ENCODE data around the gene PSMA2. TPM values are rescaled to one million over a fixed set of nuclear protein-coding genes. Genes with fewer than 3 reads are reported as not detected.
A peak's percentile ranks its signal among the peaks of the same experiment; 100 is the strongest.

PSMA2 gene
- total and polyA plus RNA-seq, 4 experiments from 2014 or later: 35.6 to 353 (median 144) TPM

GRCh38 chr7:42939457-42940240 lies 7.7 kb upstream of the PSMA2 start:
- Mint-ChIP-seq H3K27ac (peak overlapping the region; percentile 1 to 90 (median 48)), H3K9me3 (no peaks in the 10 kb centered on the region), H3K27me3 (no peaks in the 10 kb centered on the region), H3K4me1 (peaks cover 15 to 24% (median 17%) of the 10 kb centered on the region in 4 donors), H3K36me3 (peaks cover 20 to 44% of the 10 kb centered on the region in 2 donors), H3K4me3 (peak overlapping the region in 3 of 8 donors; percentile 2 to 59 (median 39))
- no peaks in the 10 kb centered on the region for H3K4me1 ChIP-seq (ENCODE audit: insufficient read depth, low read length)
- CTCF ChIA-PET (ENCODE audit: partially characterized antibody): interaction anchor here (1.3 to 3.8 kb wide), 6 partner anchors 14 to 899 kb away, joined by 3 to 19 read pairs (median 6); no protein-coding TSS in a partner anchor
- intact Hi-C loops (cut with micrococcal nuclease): loop anchor here (2.0 kb wide), 1 partner anchor 321 kb away; no protein-coding TSS in a partner anchor
- POLR2A ChIA-PET (ENCODE audit: partially characterized antibody): interaction anchor here (0.6 kb wide), 1 partner anchor 1142 kb away, joined by 3 read pairs; no protein-coding TSS in a partner anchor
- no peak for DNase-seq
- peaks cover 26% of the 10 kb centered on the region for H3K36me3 ChIP-seq (ENCODE audit: insufficient read depth, low read length)
- H3K27ac ChIP-seq (ENCODE audit: low read depth, low read length): no peak overlapping the region
- H3K27me3 ChIP-seq (ENCODE audit: insufficient read depth, low read length): no peaks in the 10 kb centered on the region
- H3K4me3 ChIP-seq (ENCODE audit: low read length in 2 of 2): no peak overlapping the region
- no peaks in the 10 kb centered on the region for H3K9me3 ChIP-seq (ENCODE audit: control insufficient read depth in 1 of 2, low read length in 2 of 2)

DNA sequence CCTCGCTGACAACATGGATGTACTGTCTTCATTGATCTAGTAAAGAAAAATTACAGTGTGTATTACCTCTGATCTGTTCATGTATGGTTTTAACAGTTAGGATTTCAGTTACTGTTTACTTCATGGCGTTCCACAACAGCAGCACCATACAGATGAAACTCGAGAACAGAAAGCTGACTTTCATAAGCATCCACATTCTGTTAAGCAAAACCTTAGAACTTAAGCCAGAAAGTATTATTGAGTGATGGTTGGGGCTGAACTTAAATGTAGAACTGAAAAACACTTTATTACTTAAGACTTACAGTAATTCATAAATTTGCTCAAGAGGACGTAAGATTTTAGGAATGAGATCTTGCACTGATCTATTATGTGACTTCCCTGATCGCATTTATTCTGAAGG lies 3.9 kb upstream of the PSMA2 start:
- Histone ChIP-seq H3K9me3 (ENCODE audit: control insufficient read depth in 1 of 2, low read length in 2 of 2) (no peaks in the 10 kb centered on the region), H3K4me1 (ENCODE audit: insufficient read depth, low read length) (peaks cover 18% of the 10 kb centered on the region), H3K27me3 (ENCODE audit: insufficient read depth, low read length) (no peaks in the 10 kb centered on the region), H3K27ac (ENCODE audit: low read depth, low read length) (no peak overlapping the region), H3K36me3 (ENCODE audit: insufficient read depth, low read length) (peaks cover 26% of the 10 kb centered on the region), H3K4me3 (ENCODE audit: low read length in 2 of 2) (no peak overlapping the region)
- H3K4me3 Mint-ChIP-seq: peak overlapping the region in 1 of 8 donors; percentile 3
- no peaks in the 10 kb centered on the region for H3K27me3 Mint-ChIP-seq
- peaks cover 30 to 57% (median 39%) of the 10 kb centered on the region in 4 donors for H3K4me1 Mint-ChIP-seq
- ChIA-PET POLR2A (ENCODE audit: partially characterized antibody) (interaction anchor here (6.2 kb wide), 1 partner anchor 24 kb away, joined by 70 read pairs; the partner anchor contains the start of gene C7orf25), CTCF (ENCODE audit: partially characterized antibody) (interaction anchor here (0.8 to 1.7 kb wide), 3 partner anchors 23 to 902 kb away, joined by 3 to 6 read pairs (median 3); no protein-coding TSS in a partner anchor)
- H3K27ac Mint-ChIP-seq: peak overlapping the region in 2 of 7 donors; percentile 6 to 23
- H3K36me3 Mint-ChIP-seq: peaks cover 20 to 63% of the 10 kb centered on the region in 2 donors
- no peak for DNase-seq
- intact Hi-C loops (cut with micrococcal nuclease): no loop called here
- H3K9me3 Mint-ChIP-seq: no peaks in the 10 kb centered on the region

DNA sequence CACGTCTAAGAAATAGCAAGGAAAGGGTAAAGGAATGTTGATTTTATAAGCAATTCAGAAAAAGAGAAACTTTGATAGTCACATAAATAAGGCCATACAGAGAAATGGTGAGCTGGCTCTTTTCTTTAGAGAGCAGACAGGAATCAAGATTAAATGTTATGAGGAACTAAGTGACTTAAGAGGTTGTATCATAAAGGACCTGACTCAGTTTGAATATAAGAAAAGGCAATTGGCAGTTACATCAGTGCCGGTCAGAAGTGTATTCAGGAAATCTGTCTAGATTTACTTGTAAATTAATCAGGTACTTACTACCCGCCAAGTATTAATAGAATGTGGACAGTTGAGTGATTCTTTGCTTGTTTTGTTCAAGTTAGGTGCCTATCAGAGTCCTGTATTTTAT lies 2.3 kb upstream of the PSMA2 start:
- Mint-ChIP-seq H3K27ac (peak overlapping the region in 5 of 7 donors; percentile 37 to 79 (median 52)), H3K4me1 (peaks cover 34 to 63% (median 42%) of the 10 kb centered on the region in 4 donors), H3K27me3 (no peaks in the 10 kb centered on the region), H3K4me3 (peak overlapping the region in 6 of 8 donors; percentile 13 to 100 (median 46)), H3K36me3 (peaks cover 16 to 55% of the 10 kb centered on the region in 2 donors), H3K9me3 (no peaks in the 10 kb centered on the region)
- no peaks in the 10 kb centered on the region for H3K9me3 ChIP-seq (ENCODE audit: control insufficient read depth in 1 of 2, low read length in 2 of 2)
- H3K27me3 ChIP-seq (ENCODE audit: insufficient read depth, low read length): no peaks in the 10 kb centered on the region
- ChIA-PET CTCF (ENCODE audit: partially characterized antibody) (interaction anchor here (1.4 to 1.7 kb wide), 2 partner anchors 648 to 904 kb away, joined by 4 to 6 read pairs; partner anchors contain the start of gene STK17A), POLR2A (ENCODE audit: partially characterized antibody) (interaction anchor here (6.2 kb wide), 1 partner anchor 22 kb away, joined by 70 read pairs; the partner anchor contains the start of gene C7orf25)
- intact Hi-C loops (cut with micrococcal nuclease): loop anchor here (5.0 kb wide), 1 partner anchor 793 kb away; the partner anchor contains the start of gene COA1
- no peak for DNase-seq
- no peak overlapping the region for H3K27ac ChIP-seq (ENCODE audit: low read depth, low read length)
- H3K4me1 ChIP-seq (ENCODE audit: insufficient read depth, low read length): peaks cover 34% of the 10 kb centered on the region
- peaks cover 26% of the 10 kb centered on the region for H3K36me3 ChIP-seq (ENCODE audit: insufficient read depth, low read length)
- H3K4me3 ChIP-seq (ENCODE audit: low read length in 2 of 2): no peak overlapping the region

DNA sequence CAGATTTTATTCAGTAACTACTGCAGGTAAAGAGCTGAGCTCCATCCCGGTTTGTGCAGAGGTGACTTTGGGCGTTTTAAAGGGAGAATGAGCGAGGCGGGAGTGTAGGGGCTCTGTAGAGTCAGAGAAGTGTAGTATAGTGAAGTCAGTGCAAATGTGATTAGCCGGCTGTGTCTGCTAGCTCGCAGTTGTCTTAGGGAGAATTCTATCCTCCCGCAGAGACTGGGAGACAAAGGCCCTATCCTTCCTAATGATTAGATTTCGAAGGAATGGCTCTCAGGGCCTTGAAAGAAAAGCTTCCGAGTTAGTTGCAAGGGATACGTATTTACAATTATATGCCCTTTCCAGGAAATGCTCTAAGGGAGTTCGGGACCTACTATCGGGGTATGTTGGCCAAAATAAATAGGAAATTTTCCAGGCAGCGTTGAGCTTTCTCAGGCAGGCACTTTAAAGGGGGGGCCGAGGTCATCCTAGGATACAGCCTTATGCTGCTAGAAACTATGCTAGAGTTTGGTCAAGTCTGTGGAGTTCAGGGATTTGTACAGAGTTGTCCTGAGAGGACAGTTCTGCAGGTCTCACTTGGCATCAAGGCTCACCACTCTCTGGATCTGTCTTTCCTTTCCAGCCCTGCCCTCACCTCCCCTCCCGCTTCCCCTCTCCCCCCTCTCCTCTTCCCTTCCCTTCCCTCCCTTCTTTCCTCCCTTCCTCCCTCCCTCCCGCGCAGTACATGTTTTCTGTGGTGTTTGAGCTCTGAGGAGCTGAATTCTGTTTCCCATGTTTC lies 1.0 kb upstream of the PSMA2 start:
- Histone ChIP-seq H3K9me3 (ENCODE audit: control insufficient read depth in 1 of 2, low read length in 2 of 2) (no peaks in the 10 kb centered on the region), H3K27me3 (ENCODE audit: insufficient read depth, low read length) (no peaks in the 10 kb centered on the region), H3K4me3 (ENCODE audit: low read length in 2 of 2) (peak overlapping the region; percentile 80 to 93), H3K4me1 (ENCODE audit: insufficient read depth, low read length) (peaks cover 47% of the 10 kb centered on the region), H3K36me3 (ENCODE audit: insufficient read depth, low read length) (peaks cover 22% of the 10 kb centered on the region), H3K27ac (ENCODE audit: low read depth, low read length) (peak overlapping the region; percentile 94)
- Mint-ChIP-seq H3K27ac (peak overlapping the region; percentile 90 to 100 (median 99)), H3K27me3 (no peaks in the 10 kb centered on the region), H3K4me3 (peak overlapping the region; percentile 93 to 100 (median 99)), H3K4me1 (peaks cover 44 to 76% (median 53%) of the 10 kb centered on the region in 4 donors), H3K36me3 (peaks cover 12 to 46% of the 10 kb centered on the region in 2 donors), H3K9me3 (no peaks in the 10 kb centered on the region)
- POLR2A ChIA-PET (ENCODE audit: partially characterized antibody): interaction anchor here (1.3 to 6.2 kb wide), 8 partner anchors 8 to 904 kb away, joined by 5 to 70 read pairs (median 6); partner anchors contain the start of genes C7orf25, COA1 and STK17A
- CTCF ChIA-PET (ENCODE audit: partially characterized antibody): interaction anchor here (1.0 to 5.7 kb wide), 5 partner anchors 9 to 906 kb away, joined by 3 to 59 read pairs (median 5); partner anchors contain the start of gene STK17A
- no peak for DNase-seq
- intact Hi-C loops (cut with micrococcal nuclease): loop anchor here (1.0 to 5.0 kb wide), 5 partner anchors 21 to 906 kb away; partner anchors contain the start of genes C7orf25, COA1 and STK17A

GRCh38 chr7:42931447-42931833 lies 534 bp downstream of the PSMA2 start:
- Histone ChIP-seq H3K9me3 (ENCODE audit: control insufficient read depth in 1 of 2, low read length in 2 of 2) (no peaks in the 10 kb centered on the region), H3K4me1 (ENCODE audit: insufficient read depth, low read length) (peaks cover 50% of the 10 kb centered on the region), H3K36me3 (ENCODE audit: insufficient read depth, low read length) (peaks cover 15% of the 10 kb centered on the region), H3K4me3 (ENCODE audit: low read length in 2 of 2) (peak overlapping the region; percentile 93 to 96), H3K27ac (ENCODE audit: low read depth, low read length) (peak overlapping the region; percentile 94), H3K27me3 (ENCODE audit: insufficient read depth, low read length) (no peaks in the 10 kb centered on the region)
- Mint-ChIP-seq H3K4me3 (peak overlapping the region; percentile 93 to 100 (median 99)), H3K27me3 (no peaks in the 10 kb centered on the region), H3K4me1 (peaks cover 44 to 91% (median 58%) of the 10 kb centered on the region in 4 donors), H3K9me3 (no peaks in the 10 kb centered on the region), H3K27ac (peak overlapping the region; percentile 90 to 100 (median 99)), H3K36me3 (peaks cover 7 to 41% of the 10 kb centered on the region in 2 donors)
- POLR2A ChIA-PET (ENCODE audit: partially characterized antibody): interaction anchor here (0.7 to 6.2 kb wide), 12 partner anchors 9 to 938 kb away, joined by 3 to 70 read pairs (median 6); partner anchors contain the start of genes C7orf25, COA1, MRPS24 and STK17A
- DNase-seq: peak in 1 of 5 donors; percentile 54
- intact Hi-C loops (cut with micrococcal nuclease): loop anchor here (5.0 kb wide), 1 partner anchor 796 kb away; the partner anchor contains the start of gene COA1
- CTCF ChIA-PET (ENCODE audit: partially characterized antibody): interaction anchor here (0.9 to 5.7 kb wide), 6 partner anchors 11 to 908 kb away, joined by 3 to 59 read pairs (median 4); partner anchors contain the start of gene STK17A

DNA sequence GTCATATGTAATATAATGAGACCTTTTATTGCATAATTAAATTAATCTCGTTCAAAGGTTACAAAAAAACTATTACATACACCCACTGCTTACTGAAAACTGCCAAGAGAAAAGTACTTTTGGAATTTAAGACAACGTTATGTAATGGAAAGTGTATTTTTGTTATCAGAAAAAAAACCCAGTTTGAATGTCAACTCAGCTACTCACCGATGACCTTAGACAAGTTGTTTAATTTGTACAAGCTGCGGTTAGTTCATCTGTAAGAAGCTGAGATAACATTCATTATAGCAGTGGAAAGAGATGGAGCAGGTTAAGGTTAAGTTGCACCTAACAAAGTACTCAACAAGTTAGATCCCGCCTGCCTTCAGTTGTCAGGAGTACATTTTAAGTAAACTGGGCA lies 1.1 kb downstream of the PSMA2 start:
- peak overlapping the region; percentile 93 to 100 (median 99) for H3K4me3 Mint-ChIP-seq
- Histone ChIP-seq H3K4me1 (ENCODE audit: insufficient read depth, low read length) (peaks cover 50% of the 10 kb centered on the region), H3K36me3 (ENCODE audit: insufficient read depth, low read length) (peaks cover 11% of the 10 kb centered on the region), H3K9me3 (ENCODE audit: control insufficient read depth in 1 of 2, low read length in 2 of 2) (no peaks in the 10 kb centered on the region), H3K4me3 (ENCODE audit: low read length in 2 of 2) (peak overlapping the region; percentile 93 to 96), H3K27ac (ENCODE audit: low read depth, low read length) (peak overlapping the region; percentile 94), H3K27me3 (ENCODE audit: insufficient read depth, low read length) (no peaks in the 10 kb centered on the region)
- DNase-seq: no peak
- H3K9me3 Mint-ChIP-seq: no peaks in the 10 kb centered on the region
- peaks cover 4 to 39% of the 10 kb centered on the region in 2 donors for H3K36me3 Mint-ChIP-seq
- intact Hi-C loops (cut with micrococcal nuclease): loop anchor here (5.0 kb wide), 1 partner anchor 796 kb away; the partner anchor contains the start of gene COA1
- H3K27me3 Mint-ChIP-seq: no peaks in the 10 kb centered on the region
- ChIA-PET CTCF (ENCODE audit: partially characterized antibody) (interaction anchor here (2.4 to 5.7 kb wide), 3 partner anchors 11 to 652 kb away, joined by 11 to 59 read pairs (median 12); partner anchors contain the start of genes C7orf25 and STK17A), POLR2A (ENCODE audit: partially characterized antibody) (interaction anchor here (1.5 to 6.2 kb wide), 5 partner anchors 9 to 43 kb away, joined by 3 to 70 read pairs (median 13); partner anchors contain the start of gene C7orf25)
- peaks cover 44 to 90% (median 56%) of the 10 kb centered on the region in 4 donors for H3K4me1 Mint-ChIP-seq
- peak overlapping the region; percentile 90 to 100 (median 99) for H3K27ac Mint-ChIP-seq
